ENCODE data around the gene ENKD1.
A peak's percentile ranks its signal among the peaks of the same experiment; 100 is the strongest.

The ENKD1 gene

GRCh38 chr16:67647111-67647651 lies 19.4 kb downstream of the ENKD1 start:
- no peak overlapping the region for H3K4me3 ChIP-seq (replicated peaks; ENCODE audit: low read depth, low read length)
- TF ChIP-seq CTCF (IDR thresholded peaks at IDR 0.05; ENCODE audit: low read length, missing control alignments) = no peak
- no peak for DNase-seq (ENCODE audit: low read depth)

GRCh38 chr16:67645397-67646121 lies 21.0 kb downstream of the ENKD1 start:
- no peak overlapping the region for H3K4me3 ChIP-seq (replicated peaks; ENCODE audit: low read depth, low read length)
- no peak for TF ChIP-seq CTCF (IDR thresholded peaks at IDR 0.05; ENCODE audit: low read length, missing control alignments)
- DNase-seq (ENCODE audit: low read depth) = no peak

- TF ChIP-seq CTCF (IDR thresholded peaks at IDR 0.05; ENCODE audit: low read length, missing control alignments) = no peak
- no peak overlapping the region for H3K4me3 ChIP-seq (replicated peaks; ENCODE audit: low read depth, low read length)
- DNase-seq (ENCODE audit: low read depth) = no peak
These were observed 22.5 kb downstream of the ENKD1 start for GRCh38 chr16:67644038-67644437.

- no peak for TF ChIP-seq CTCF (IDR thresholded peaks at IDR 0.05; ENCODE audit: low read length, missing control alignments)
- peak; percentile 47 for DNase-seq (ENCODE audit: low read depth)
- no peak overlapping the region for H3K4me3 ChIP-seq (replicated peaks; ENCODE audit: low read depth, low read length)
These were observed 24.5 kb downstream of the ENKD1 start for GRCh38 chr16:67641779-67642708.

- no peak for TF ChIP-seq CTCF (IDR thresholded peaks at IDR 0.05; ENCODE audit: low read length, missing control alignments)
- no peak for DNase-seq (ENCODE audit: low read depth)
- no peak overlapping the region for H3K4me3 ChIP-seq (replicated peaks; ENCODE audit: low read depth, low read length)
These were observed 28.9 kb downstream of the ENKD1 start for GRCh38 chr16:67637625-67638024.

- no peak for TF ChIP-seq CTCF (IDR thresholded peaks at IDR 0.05; ENCODE audit: low read length, missing control alignments)
- H3K4me3 ChIP-seq (replicated peaks; ENCODE audit: low read depth, low read length) = no peak overlapping the region
- no peak for DNase-seq (ENCODE audit: low read depth)
These were observed 29.8 kb downstream of the ENKD1 start for GRCh38 chr16:67636713-67637112.

Measured in fibroblast of pulmonary artery (primary cell).